H1 (cell line): Measurements from ENCODE around the gene RAB8B. TPM values are rescaled to one million over a fixed set of nuclear protein-coding genes. Genes with fewer than 3 reads are reported as not detected.

Experiments used
- ATF3 ChIP-seq: IDR thresholded peaks from 2 replicates; pipeline ENCODE4 v1.6.1; 2011; ENCODE audit warnings: low read depth, mild to moderate bottlenecking, low read length; ENCODE audit not compliant: insufficient read depth
- CHD7 ChIP-seq: fragments of 300-600 bp; sonication (generic); IDR thresholded peaks from 2 replicates; pipeline ENCODE4 v1.7.1; 2012; ENCODE audit warnings: low read length, moderate library complexity, mild to moderate bottlenecking, inconsistent platforms; ENCODE audit not compliant: insufficient replicate concordance
- CREB1 ChIP-seq: IDR thresholded peaks from 2 replicates; pipeline ENCODE4 v1.6.1; 2012; ENCODE audit warnings: inconsistent platforms
- POU5F1 ChIP-seq: IDR thresholded peaks from 2 replicates; pipeline ENCODE4 v1.6.1; 2011; ENCODE audit warnings: low read depth, mild to moderate bottlenecking, low read length, moderate library complexity
- RBBP5 ChIP-seq: IDR thresholded peaks from 2 replicates; pipeline ENCODE4 v1.7.1; 2012; ENCODE audit warnings: low read depth, mild to moderate bottlenecking, inconsistent platforms, low read length, moderate library complexity, borderline replicate concordance
- SAP30 ChIP-seq: fragments of 300-600 bp; sonication (generic); IDR thresholded peaks from 2 replicates; pipeline ENCODE4 v1.7.1; 2012; ENCODE audit warnings: low read length, moderate library complexity, mild to moderate bottlenecking, inconsistent platforms; ENCODE audit not compliant: insufficient read depth, insufficient replicate concordance
- SUZ12 ChIP-seq: fragments of 200-600 bp; sonication (generic); IDR thresholded peaks from 2 replicates; pipeline ENCODE4 v1.6.1; 2012; ENCODE audit warnings: mild to moderate bottlenecking, inconsistent platforms, low read length, moderate library complexity, mixed read lengths
- TBP ChIP-seq: IDR thresholded peaks from 2 replicates; pipeline ENCODE4 v1.6.1; 2011; ENCODE audit warnings: low read depth, low read length, improper control_type of control experiment
- TCF12 ChIP-seq: IDR thresholded peaks from 2 replicates; pipeline ENCODE4 v1.6.1; 2011; ENCODE audit warnings: low read depth, mild to moderate bottlenecking, low read length
- polyA plus RNA-seq, 7 experiments: library from polyadenylated mRNA; depleted of rRNA in 3 of 7; stranded (reverse) in 5 of 7; unstranded in 2 of 7; fragments of >200 nt in 5 of 7; fragments of 200-250 nt in 2 of 7; gene quantifications; 1 replicate in 5 of 7; 2 replicates in 1 of 7; 4 replicates in 1 of 7; pipeline versions ENCODE4 v1.2.1 to v1.2.3, GENCODE V29; 2011 to 2013; ENCODE audit warnings: missing spikeins in 2 of 7, mixed read lengths in 2 of 7
- total RNA-seq: library from RNA; stranded (reverse); fragmentation: NEBNext Ultra II Directional; extraction: Animal tissue kit (Norgen Biotek cat#: 25700); gene quantifications from 2 replicates; pipeline ENCODE4 v1.2.1, GENCODE V29; 2021

RAB8B gene
- total and polyA plus RNA-seq, 2 of the 8 experiments (the other 6 are each of a cell fraction or from before 2014, with no cell fraction given): 9.5 to 47.8 TPM

- TF ChIP-seq CHD7 (no peak), RBBP5 (peak; percentile 52; the same call in 1 of the 2 replicates), CREB1 (peak; percentile 97), SUZ12 (no peak), SAP30 (no peak), TBP (0 out of 2 replicates have a peak, but pooled peaks have one; percentile 51), ATF3 (peak; percentile 90), TCF12 (no peak), POU5F1 (no peak)
Observed at GRCh38 chr15:63188926-63189871, at the start of gene RAB8B (continued).
